HG02642 (cell line): ENCODE data around the gene CPT1A.

ENCODE experiments used
- ATAC-seq: cut with Tn5 transposase; IDR thresholded peaks from one replicate; pipeline ENCODE4 v1.9.1; 2021; ENCODE audit warnings: mild to moderate bottlenecking; ENCODE audit not compliant: unreplicated experiment, poor library complexity

The CPT1A gene

DNA sequence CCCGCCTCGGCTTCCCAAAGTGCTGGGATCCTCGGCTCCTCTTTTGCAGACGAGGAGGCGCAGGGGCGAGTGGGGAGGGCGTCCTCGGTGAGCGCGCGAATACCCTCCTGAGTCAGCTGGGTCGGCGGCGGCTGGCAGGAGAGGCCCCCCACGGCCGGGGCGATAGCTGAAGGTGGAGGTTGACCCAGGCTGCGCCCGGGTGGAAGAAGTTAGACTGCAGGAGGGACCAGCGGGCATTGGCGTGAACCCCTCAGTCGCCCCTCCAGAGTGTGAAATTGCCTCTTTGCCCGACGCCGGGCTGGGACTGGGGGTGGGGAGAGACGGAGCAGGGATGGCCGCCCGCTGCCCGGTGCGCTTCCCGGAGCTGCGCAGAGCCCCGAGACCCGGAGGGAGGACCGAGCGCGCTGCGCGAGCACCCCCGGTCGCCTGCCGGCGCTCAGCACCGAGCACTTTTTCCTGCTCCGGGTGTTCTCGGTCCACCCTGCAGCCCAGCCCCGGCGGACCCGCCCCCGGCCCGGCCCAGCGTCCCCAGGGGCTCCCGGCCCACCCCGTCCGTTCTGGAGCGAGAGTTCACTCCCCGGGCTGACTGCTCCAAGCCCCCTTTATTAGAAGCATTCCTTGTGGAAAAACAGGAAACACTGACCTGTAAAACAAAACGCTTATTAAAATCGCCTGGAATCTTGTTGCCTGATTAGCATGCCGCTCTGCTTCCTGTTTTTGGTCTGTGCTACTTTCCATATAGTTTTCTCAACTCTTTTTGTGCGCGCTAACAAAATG lies 13.7 kb upstream of the CPT1A start:
- ATAC-seq: no peak

DNA sequence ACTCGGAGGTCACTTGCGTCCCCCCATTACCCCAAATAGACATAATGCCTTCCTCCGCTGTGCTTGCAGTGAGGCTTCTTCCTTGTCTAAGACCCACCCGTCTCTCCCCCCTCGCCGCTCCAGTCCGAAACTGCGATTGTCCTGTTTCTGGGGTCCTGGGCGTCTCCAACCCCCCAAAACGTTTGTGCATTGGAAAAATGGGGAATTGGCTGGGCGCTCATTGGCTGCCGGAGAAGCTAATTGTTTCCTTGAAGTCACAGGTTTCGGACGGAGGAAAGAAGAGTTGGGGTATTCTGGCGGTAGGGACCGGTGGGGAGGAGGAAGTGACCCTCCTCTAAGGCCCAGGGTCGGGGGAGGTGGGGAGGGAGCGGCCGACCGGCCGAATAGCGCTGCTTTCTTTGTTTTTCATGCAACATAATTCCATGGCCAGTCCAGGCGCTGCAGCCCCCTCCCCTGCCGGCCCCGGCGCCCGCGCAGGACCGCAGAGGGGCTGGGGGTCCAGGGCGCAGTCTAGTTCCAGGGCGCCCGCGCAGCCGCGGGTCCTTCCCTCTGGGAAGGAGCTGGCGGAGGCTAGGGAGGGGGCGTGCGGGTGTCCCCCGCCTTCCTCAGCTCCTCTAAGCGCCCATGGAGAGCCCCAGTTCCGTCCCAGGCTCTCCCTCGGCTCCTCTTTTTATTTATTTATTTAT lies 12.7 kb upstream of the CPT1A start:
- no peak for ATAC-seq

DNA sequence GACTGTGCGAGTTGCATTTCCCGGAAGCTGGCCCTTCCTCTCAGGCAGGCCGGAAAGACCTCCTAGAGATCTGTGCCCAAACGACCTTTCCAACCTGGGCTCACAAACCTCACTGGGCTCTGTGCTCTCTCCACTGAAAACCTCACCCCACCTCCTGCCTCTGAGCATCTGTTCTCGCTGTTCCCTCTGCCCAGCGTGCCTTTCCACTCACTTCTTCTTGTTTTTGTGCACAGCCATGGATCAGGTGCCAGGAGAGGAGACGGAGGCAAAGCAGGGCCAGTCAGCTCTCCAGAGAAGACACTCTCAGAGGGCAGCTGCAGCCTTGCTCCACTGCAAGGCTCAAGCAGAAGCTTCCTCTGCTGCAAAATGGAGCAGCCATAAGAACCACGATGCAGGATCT lies 10.9 kb upstream of the CPT1A start:
- no peak for ATAC-seq

- ATAC-seq: no peak
Observed at GRCh38 chr11:68848429-68848828, 6.7 kb upstream of the CPT1A start.

DNA sequence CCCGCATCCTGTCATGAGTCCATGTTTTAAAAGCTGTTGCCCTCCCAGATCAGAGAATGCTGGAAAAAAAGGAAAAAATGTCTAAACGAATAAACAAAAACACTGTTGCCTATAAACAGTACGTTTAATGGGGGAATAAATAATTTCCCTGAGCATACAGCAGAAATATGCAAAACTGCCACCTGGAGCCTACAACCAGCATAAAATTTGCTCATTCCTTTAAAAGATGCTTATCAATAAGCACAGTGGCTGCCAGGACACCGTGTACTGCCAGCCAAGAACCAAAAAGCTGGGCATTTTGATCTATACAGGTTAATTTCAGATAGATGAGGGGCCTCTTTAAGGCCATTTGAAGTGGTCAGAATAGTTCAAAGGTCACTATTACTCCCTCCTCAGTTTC lies 5.7 kb upstream of the CPT1A start:
- ATAC-seq: no peak

DNA sequence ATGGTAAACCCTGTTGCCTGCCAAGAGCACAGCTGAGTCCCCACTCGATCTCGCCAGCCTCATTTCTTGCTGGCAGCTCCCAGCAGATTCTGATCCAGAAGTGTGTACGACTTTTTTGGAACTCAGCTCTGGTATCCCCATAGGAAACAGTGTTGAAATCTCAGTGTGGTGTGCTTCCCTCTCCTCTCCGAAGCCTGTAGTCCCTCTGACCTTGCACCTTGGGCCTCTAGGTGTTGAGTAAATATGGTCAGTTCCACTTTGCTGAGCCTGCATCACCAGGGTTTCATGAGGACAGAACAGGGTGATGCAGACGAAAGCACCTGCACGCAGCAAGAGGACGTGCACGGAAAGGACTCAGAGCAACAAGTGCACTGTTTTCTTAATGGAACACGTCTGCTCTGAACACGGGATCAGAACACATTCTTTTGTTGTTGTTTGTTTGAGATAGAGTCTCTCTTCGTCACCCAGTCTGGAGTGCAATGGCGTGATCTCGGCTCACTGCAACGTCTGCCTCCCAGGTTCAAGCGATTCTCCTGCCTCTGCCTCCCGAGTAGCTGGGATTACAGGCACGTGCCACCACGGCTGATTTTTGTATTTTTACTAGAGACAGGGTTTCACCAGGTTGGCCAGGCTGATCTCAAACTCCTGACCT lies 3.8 kb upstream of the CPT1A start:
- no peak for ATAC-seq

GRCh38 chr11:68844801-68845200 lies 3.1 kb upstream of the CPT1A start:
- ATAC-seq: no peak

GRCh38 chr11:68844376-68844775 lies 2.7 kb upstream of the CPT1A start:
- no peak for ATAC-seq

- ATAC-seq: peak; percentile 43
Observed at GRCh38 chr11:68843703-68844312, 2.1 kb upstream of the CPT1A start.

DNA sequence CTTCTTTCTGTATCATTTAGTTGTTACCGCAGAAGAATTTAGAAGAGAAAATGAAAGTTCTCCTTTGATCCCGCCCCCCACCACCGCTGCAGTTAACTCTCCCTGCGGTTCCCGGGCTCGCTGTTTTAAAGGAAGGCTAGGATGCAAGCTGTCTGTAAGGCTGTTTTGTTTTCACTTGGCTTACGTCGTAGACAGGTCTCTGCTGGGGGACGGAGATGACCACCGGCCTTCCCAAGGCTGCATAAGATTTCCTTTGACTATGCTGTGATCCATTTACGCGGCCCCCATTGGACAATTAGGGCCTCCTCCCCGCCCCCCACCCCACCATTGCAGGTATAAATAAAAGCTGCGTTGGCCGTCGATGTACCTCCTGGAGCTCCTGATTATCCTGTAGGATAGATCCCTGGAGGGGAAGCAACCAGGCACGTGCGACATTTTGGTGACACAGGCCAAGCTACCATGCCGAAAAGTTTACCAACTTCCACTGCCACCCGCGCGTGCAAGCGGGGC lies 1.4 kb upstream of the CPT1A start:
- no peak for ATAC-seq

DNA sequence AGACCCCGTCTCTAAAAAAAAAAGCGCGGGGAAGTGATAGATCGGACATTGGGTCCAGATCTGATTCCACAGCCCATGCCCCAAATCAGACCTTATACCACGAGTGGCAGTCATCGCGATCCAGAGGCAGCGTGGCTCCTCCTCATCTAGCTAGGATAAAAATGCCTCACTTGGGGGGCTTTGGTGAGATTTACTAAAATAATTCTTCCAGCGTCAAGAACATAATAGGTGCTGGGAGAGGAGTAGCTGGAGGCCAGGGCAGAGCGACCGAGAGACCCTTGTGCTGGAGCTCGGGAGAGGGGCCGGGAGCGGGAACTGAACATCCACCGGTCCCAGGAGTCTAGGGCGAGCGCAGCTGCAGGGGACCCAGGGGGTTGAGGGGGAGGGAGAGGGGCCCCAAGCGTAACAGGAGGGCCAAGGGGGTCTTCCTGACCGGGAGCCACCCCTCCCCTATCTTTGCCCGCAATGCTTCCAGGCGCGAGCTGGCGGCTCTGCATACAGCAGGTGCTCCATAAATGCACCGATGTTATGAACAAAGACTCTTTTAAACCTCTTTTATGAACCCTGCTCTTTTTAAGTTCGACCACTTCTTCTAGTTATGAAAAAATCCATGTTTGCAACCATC lies 823 bp upstream of the CPT1A start:
- ATAC-seq: no peak

- ATAC-seq: peak; percentile 5
Observed at GRCh38 chr11:68840661-68841653, 759 bp downstream of the CPT1A start.

GRCh38 chr11:68839911-68840641 lies 1.6 kb downstream of the CPT1A start:
- peak; percentile 5 for ATAC-seq

DNA sequence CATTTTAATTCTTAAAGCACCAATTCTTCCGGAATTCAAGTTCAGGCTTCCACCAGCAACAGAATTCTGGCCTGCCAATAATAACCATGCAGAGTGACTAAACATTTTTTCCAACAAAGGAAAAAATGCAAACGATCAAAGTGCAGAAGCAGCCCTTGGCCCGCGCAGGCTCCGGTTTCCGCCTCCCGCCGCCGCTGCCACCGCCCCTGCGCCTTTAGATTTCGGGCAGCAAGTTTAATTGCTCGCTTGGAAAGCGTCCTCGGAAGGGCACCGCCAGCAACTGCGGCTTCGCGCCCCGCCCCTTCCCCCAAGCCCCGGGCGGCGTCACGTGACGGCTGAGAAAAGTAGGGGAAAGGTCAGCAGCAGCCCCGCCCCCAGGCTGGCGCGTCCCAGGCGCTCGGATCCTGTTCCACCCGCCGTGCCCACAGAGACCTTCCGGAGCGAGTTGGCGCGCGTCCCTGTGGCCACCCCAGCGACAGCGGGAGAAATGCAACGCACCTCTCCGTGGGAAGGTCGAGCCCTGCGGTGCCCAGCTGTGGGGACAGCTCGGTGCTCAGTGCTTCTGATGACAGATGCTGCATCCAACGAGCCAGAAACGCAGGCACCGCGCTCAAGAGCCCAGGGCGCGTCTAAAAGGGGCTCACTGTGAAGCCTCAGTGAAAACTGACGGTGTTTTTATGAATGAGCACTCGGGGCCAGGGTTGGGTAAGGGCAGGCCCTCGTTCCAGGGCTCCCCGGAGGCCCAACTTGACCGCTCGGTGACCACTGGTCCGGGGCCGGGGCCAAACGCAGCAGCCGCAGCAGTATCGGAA lies 2.5 kb downstream of the CPT1A start:
- peak; percentile 54 for ATAC-seq

GRCh38 chr11:68838572-68838964 lies 3.1 kb downstream of the CPT1A start:
- ATAC-seq: no peak

DNA sequence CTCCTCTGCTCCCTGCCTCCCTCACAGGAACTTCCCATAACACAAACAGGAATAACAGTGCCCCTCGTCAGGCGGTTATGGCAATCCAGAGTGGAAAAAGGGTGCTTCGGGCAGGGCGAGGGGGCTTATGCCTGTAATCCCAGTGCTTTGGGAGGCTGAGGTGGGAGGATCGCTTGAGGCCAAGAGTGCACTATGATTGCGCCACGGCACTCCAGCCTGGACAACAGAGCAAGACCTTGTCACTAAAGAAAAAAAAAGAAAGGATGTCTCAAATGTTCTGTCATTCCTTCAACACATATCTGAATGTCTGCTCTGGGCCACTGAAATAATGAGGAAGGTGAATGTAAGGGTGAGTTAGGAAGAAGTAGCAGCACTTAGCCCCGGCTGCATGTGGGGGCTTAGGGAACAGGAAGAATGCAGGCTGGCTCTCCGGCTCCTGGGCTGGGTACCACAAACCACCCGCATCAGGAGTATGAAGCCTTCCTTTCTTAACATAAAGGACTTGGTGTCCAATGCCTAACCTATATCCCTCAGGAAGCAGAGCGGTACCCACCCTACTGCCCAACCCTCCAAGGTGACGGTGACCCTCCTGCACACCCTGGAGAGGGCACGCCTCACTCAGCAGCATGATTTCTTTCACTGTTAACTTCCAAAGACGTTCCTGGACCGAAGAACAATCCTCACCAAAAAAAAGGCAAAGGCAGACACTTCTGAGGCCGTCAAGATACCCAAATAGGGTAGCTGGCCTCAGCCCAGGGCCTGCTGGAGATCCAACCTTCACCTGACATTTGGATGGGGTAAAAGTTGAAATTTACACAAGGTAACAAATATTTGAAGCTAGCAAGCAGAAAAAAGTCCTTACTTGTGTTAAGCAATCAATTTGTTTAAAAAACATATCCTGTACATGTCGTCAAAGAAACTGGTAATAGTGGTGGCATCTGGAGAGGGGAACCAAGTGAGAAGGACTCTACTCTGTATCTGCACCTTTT lies 3.8 kb downstream of the CPT1A start:
- no peak for ATAC-seq

DNA sequence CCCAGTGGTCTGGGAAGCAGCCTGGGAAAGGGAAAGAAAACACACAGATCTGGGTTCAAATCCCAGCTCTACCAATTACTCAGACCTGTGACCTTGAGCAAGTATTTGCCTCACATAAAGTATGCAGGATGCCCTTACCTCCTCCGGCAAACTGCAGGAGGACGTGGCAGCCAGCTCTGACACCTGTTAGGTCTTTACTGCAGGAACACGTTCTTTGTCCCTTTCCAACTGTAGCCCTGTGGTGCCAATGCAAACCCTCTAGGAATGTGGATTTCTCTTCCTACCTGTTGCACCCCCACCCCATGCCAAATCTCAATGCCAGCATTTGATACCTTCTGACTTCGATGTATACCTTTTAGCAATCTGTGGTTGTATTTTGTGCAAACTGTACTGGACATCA lies 6.0 kb downstream of the CPT1A start:
- ATAC-seq: no peak
